ENCODE measurements around the gene KRT80.
A peak's percentile ranks its signal among the peaks of the same experiment; 100 is the strongest.

The KRT80 gene

DNA sequence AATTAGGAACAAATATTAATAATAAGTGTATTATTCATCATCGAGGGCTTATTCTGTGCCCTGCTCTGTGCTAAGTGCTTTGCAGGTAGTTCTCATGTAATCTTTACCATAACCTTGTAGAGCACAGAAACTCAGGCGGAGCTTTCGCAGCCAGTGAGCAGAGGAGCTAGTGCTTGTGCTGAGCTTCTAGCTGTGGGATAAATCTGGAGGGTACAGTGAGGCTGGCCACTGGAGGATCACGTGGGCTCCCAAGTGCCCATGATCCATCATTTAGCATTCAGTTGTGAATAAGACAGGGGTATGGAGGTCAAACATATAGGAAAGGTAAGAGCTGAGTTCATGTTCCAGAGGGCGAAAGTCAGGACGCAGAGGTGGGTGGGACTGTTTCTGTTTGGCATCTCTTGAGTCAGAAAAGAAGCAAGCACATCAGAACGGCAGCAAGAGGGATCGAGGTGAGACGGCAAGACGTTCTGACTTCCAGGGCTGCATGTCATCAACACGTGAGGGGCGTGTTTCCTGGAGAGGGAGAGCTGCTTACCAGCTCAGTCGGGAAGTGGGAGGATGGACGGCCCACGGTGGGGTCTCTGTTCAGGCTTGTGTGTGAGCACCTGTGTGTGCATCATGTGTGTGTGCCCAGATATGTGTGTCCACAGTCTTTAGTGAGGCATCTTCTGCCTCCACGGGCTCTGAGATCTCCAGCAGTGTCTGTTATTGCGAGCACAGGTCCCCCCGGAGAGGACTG is 16.8 kb upstream of the KRT80 start:
- no peak overlapping the region for H3K4me3 ChIP-seq (ENCODE audit: low read length)
- H3K36me3 ChIP-seq (ENCODE audit: control insufficient read depth, insufficient read depth, low read length, severe bottlenecking): no peaks in the 10 kb centered on the region
- H3K27me3 ChIP-seq (replicated peaks; ENCODE audit: control insufficient read depth, insufficient read depth, low read length): no peaks in the 10 kb centered on the region
- peaks cover 29% of the 10 kb centered on the region for H3K4me1 ChIP-seq (ENCODE audit: control insufficient read depth, insufficient read depth, low read length)
- no peak overlapping the region for H3K9ac ChIP-seq (ENCODE audit: low read length)
- H3K9me3 ChIP-seq (ENCODE audit: control insufficient read depth, low read length): no peaks in the 10 kb centered on the region
- no peak for DNase-seq (ENCODE audit: low read depth)

- H3K9ac ChIP-seq (ENCODE audit: low read length): no peak overlapping the region
Measured at GRCh38 chr12:52207895-52208294, 16.1 kb upstream of the KRT80 start.

GRCh38 chr12:52207106-52207505 is 15.3 kb upstream of the KRT80 start:
- Histone ChIP-seq H3K36me3 (ENCODE audit: control insufficient read depth, insufficient read depth, low read length, severe bottlenecking) (no peaks in the 10 kb centered on the region), H3K27me3 (replicated peaks; ENCODE audit: control insufficient read depth, insufficient read depth, low read length) (no peaks in the 10 kb centered on the region), H3K4me3 (ENCODE audit: low read length) (no peak overlapping the region), H3K9ac (ENCODE audit: low read length) (no peak overlapping the region), H3K4me1 (ENCODE audit: control insufficient read depth, insufficient read depth, low read length) (peaks cover 37% of the 10 kb centered on the region), H3K9me3 (ENCODE audit: control insufficient read depth, low read length) (no peaks in the 10 kb centered on the region)
- no peak for DNase-seq (ENCODE audit: low read depth)

More at GRCh38 chr12:52207895-52208294, 16.1 kb upstream of the KRT80 start:
- Histone ChIP-seq H3K4me3 (ENCODE audit: low read length) (no peak overlapping the region), H3K9me3 (ENCODE audit: control insufficient read depth, low read length) (no peaks in the 10 kb centered on the region), H3K4me1 (ENCODE audit: control insufficient read depth, insufficient read depth, low read length) (peaks cover 31% of the 10 kb centered on the region), H3K27me3 (replicated peaks; ENCODE audit: control insufficient read depth, insufficient read depth, low read length) (no peaks in the 10 kb centered on the region), H3K36me3 (ENCODE audit: control insufficient read depth, insufficient read depth, low read length, severe bottlenecking) (no peaks in the 10 kb centered on the region)
- no peak for DNase-seq (ENCODE audit: low read depth)

DNA sequence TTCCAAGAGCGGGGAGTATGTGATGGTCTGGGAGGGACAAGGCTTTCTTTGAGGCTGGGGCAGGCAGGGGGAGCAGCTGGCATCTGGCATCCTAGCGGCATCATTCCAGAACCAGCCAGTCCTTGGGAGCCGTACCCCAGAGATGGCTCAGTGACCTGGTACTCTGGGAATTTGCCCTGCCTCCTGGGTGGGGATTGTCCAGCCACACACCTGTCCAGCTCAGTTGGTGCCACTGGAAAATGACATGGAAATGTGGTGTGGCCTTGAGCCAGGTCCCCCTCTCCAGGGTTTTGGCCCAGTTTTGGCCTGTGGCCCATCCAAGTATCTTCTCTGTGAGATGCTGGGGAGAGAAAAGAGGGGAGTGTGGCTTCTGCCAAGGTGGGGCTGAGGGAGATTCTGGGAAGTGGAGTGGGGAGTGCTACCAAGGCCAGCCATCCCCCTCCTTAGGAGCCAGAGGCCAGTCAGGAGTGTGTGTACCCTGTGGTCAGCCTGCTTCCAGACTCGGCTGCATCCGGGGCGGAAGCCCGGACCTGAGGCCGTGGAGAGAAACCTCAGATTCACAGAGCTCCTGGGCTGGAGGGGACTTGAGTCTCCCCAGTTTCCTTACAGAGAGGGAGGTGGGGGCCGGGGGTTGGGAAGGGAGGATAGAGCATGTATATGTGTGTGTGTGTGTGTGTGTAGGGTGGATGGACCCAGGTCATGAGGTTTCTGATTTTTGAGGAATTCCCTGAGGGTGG is 14.7 kb upstream of the KRT80 start:
- no peak for DNase-seq (ENCODE audit: low read depth)
- H3K36me3 ChIP-seq (ENCODE audit: control insufficient read depth, insufficient read depth, low read length, severe bottlenecking): no peaks in the 10 kb centered on the region
- H3K27me3 ChIP-seq (replicated peaks; ENCODE audit: control insufficient read depth, insufficient read depth, low read length): no peaks in the 10 kb centered on the region

GRCh38 chr12:52205612-52206303 is 13.9 kb upstream of the KRT80 start:
- H3K27me3 ChIP-seq (replicated peaks; ENCODE audit: control insufficient read depth, insufficient read depth, low read length): no peaks in the 10 kb centered on the region
- no peak overlapping the region for H3K4me3 ChIP-seq (ENCODE audit: low read length)
- DNase-seq (ENCODE audit: low read depth): no peak
- peaks cover 35% of the 10 kb centered on the region for H3K4me1 ChIP-seq (ENCODE audit: control insufficient read depth, insufficient read depth, low read length)
- no peak overlapping the region for H3K9ac ChIP-seq (ENCODE audit: low read length)
- no peaks in the 10 kb centered on the region for H3K9me3 ChIP-seq (ENCODE audit: control insufficient read depth, low read length)
- H3K36me3 ChIP-seq (ENCODE audit: control insufficient read depth, insufficient read depth, low read length, severe bottlenecking): no peaks in the 10 kb centered on the region

More for the DNA sequence above, 14.7 kb upstream of the KRT80 start:
- H3K4me3 ChIP-seq (ENCODE audit: low read length): no peak overlapping the region
- peaks cover 38% of the 10 kb centered on the region for H3K4me1 ChIP-seq (ENCODE audit: control insufficient read depth, insufficient read depth, low read length)
- no peak overlapping the region for H3K9ac ChIP-seq (ENCODE audit: low read length)
- no peaks in the 10 kb centered on the region for H3K9me3 ChIP-seq (ENCODE audit: control insufficient read depth, low read length)

GRCh38 chr12:52204931-52205505 is 13.2 kb upstream of the KRT80 start:
- Histone ChIP-seq H3K9ac (ENCODE audit: low read length) (no peak overlapping the region), H3K27me3 (replicated peaks; ENCODE audit: control insufficient read depth, insufficient read depth, low read length) (no peaks in the 10 kb centered on the region), H3K9me3 (ENCODE audit: control insufficient read depth, low read length) (no peaks in the 10 kb centered on the region), H3K36me3 (ENCODE audit: control insufficient read depth, insufficient read depth, low read length, severe bottlenecking) (no peaks in the 10 kb centered on the region), H3K4me3 (ENCODE audit: low read length) (no peak overlapping the region), H3K4me1 (ENCODE audit: control insufficient read depth, insufficient read depth, low read length) (peaks cover 28% of the 10 kb centered on the region)
- no peak for DNase-seq (ENCODE audit: low read depth)

GRCh38 chr12:52204095-52204930 is 12.5 kb upstream of the KRT80 start:
- no peaks in the 10 kb centered on the region for H3K9me3 ChIP-seq (ENCODE audit: control insufficient read depth, low read length)

GRCh38 chr12:52203079-52203921 is 11.5 kb upstream of the KRT80 start:
- Histone ChIP-seq H3K9ac (ENCODE audit: low read length) (no peak overlapping the region), H3K4me3 (ENCODE audit: low read length) (no peak overlapping the region)

More at GRCh38 chr12:52204095-52204930, 12.5 kb upstream of the KRT80 start:
- Histone ChIP-seq H3K27me3 (replicated peaks; ENCODE audit: control insufficient read depth, insufficient read depth, low read length) (no peaks in the 10 kb centered on the region), H3K9ac (ENCODE audit: low read length) (no peak overlapping the region), H3K4me1 (ENCODE audit: control insufficient read depth, insufficient read depth, low read length) (peaks cover 27% of the 10 kb centered on the region), H3K4me3 (ENCODE audit: low read length) (no peak overlapping the region), H3K36me3 (ENCODE audit: control insufficient read depth, insufficient read depth, low read length, severe bottlenecking) (no peaks in the 10 kb centered on the region)
- DNase-seq (ENCODE audit: low read depth): no peak

GRCh38 chr12:52202361-52203078 is 10.7 kb upstream of the KRT80 start:
- DNase-seq (ENCODE audit: low read depth): no peak

More at GRCh38 chr12:52203079-52203921, 11.5 kb upstream of the KRT80 start:
- DNase-seq (ENCODE audit: low read depth): no peak
- H3K27me3 ChIP-seq (replicated peaks; ENCODE audit: control insufficient read depth, insufficient read depth, low read length): no peaks in the 10 kb centered on the region
- H3K4me1 ChIP-seq (ENCODE audit: control insufficient read depth, insufficient read depth, low read length): peaks cover 30% of the 10 kb centered on the region
- H3K36me3 ChIP-seq (ENCODE audit: control insufficient read depth, insufficient read depth, low read length, severe bottlenecking): no peaks in the 10 kb centered on the region
- H3K9me3 ChIP-seq (ENCODE audit: control insufficient read depth, low read length): no peaks in the 10 kb centered on the region

More at GRCh38 chr12:52202361-52203078, 10.7 kb upstream of the KRT80 start:
- Histone ChIP-seq H3K9me3 (ENCODE audit: control insufficient read depth, low read length) (no peaks in the 10 kb centered on the region), H3K27me3 (replicated peaks; ENCODE audit: control insufficient read depth, insufficient read depth, low read length) (no peaks in the 10 kb centered on the region), H3K4me1 (ENCODE audit: control insufficient read depth, insufficient read depth, low read length) (peaks cover 33% of the 10 kb centered on the region), H3K9ac (ENCODE audit: low read length) (peak overlapping the region; percentile 60), H3K36me3 (ENCODE audit: control insufficient read depth, insufficient read depth, low read length, severe bottlenecking) (no peaks in the 10 kb centered on the region), H3K4me3 (ENCODE audit: low read length) (peak overlapping the region; percentile 4)

All from adipocyte (in vitro differentiated cells).